ENCODE measurements around the gene GAN. TPM values are rescaled to one million over a fixed set of nuclear protein-coding genes. Genes with fewer than 3 reads are reported as not detected.
A peak's percentile ranks its signal among the peaks of the same experiment; 100 is the strongest.

The GAN gene
- total RNA-seq, 2 experiments from 2014 or later: 13.4 to 13.8 TPM

- ATAC-seq (peak; percentile 61), DNase-seq (peak; percentile 38)
- Mint-ChIP-seq H3K36me3 (ENCODE audit: low read depth) (peaks cover 6% of the 10 kb centered on the region), H3K27me3 (no peaks in the 10 kb centered on the region), H3K4me1 (peaks cover 61% of the 10 kb centered on the region), H3K27ac (peak overlapping the region; percentile 45), H3K9me3 (ENCODE audit: low read depth) (no peaks in the 10 kb centered on the region), H3K4me3 (no peak overlapping the region)
- intact Hi-C loops (cut with DNase I, micrococcal nuclease): loop anchor here (1.0 to 10.0 kb wide), 7 partner anchors 25 to 865 kb away; partner anchors contain the start of genes CENPN (in 1 of the 2), CMC2 (in 1 of the 2) and MPHOSPH6 (in 1 of the 2)
- ChIA-PET CTCF (interaction anchor here (1.1 to 1.5 kb wide), 2 partner anchors 55 to 420 kb away, joined by 3 to 5 read pairs; no protein-coding TSS in a partner anchor), POLR2A (interaction anchor here (0.6 kb wide), 1 partner anchor 26 kb away, joined by 6 read pairs; no protein-coding TSS in a partner anchor)
These were observed 4.6 kb upstream of the GAN start for GRCh38 chr16:81310045-81310644.

GRCh38 chr16:81311762-81312161 lies 3.0 kb upstream of the GAN start:
- DNase-seq: no peak
- intact Hi-C loops (cut with DNase I, micrococcal nuclease): loop anchor here (5.0 to 10.0 kb wide), 6 partner anchors 136 to 863 kb away; partner anchors contain the start of genes CENPN (in 1 of the 2), CMC2 (in 1 of the 2) and MPHOSPH6 (in 1 of the 2)
- Mint-ChIP-seq H3K4me3 (no peak overlapping the region), H3K9me3 (ENCODE audit: low read depth) (no peaks in the 10 kb centered on the region), H3K27ac (no peak overlapping the region), H3K36me3 (ENCODE audit: low read depth) (peaks cover 11% of the 10 kb centered on the region), H3K27me3 (no peaks in the 10 kb centered on the region), H3K4me1 (peaks cover 69% of the 10 kb centered on the region)
- ChIA-PET POLR2A (no interaction called here), CTCF (interaction anchor here (1.0 to 1.2 kb wide), 3 partner anchors 15 to 386 kb away, joined by 3 to 4 read pairs (median 4); no protein-coding TSS in a partner anchor)
- ATAC-seq: no peak

- Mint-ChIP-seq H3K27me3 (no peaks in the 10 kb centered on the region), H3K4me1 (peaks cover 66% of the 10 kb centered on the region), H3K36me3 (ENCODE audit: low read depth) (peaks cover 9% of the 10 kb centered on the region), H3K27ac (peak overlapping the region; percentile 97), H3K4me3 (peak overlapping the region; percentile 99), H3K9me3 (ENCODE audit: low read depth) (no peaks in the 10 kb centered on the region)
- intact Hi-C loops (cut with DNase I, micrococcal nuclease): loop anchor here (1.0 to 10.0 kb wide), 14 partner anchors 21 to 861 kb away; partner anchors contain the start of genes CENPN (in 2 of the 2), CMC2 (in 2 of the 2), CMIP (in 1 of the 2) and GCSH (in 1 of the 2)
- ChIA-PET POLR2A (interaction anchor here (1.0 to 1.3 kb wide), 3 partner anchors 11 to 22 kb away, joined by 3 to 9 read pairs (median 4); no protein-coding TSS in a partner anchor), CTCF (interaction anchor here (0.8 to 2.0 kb wide), 8 partner anchors 10 to 109 kb away, joined by 3 to 6 read pairs (median 4); no protein-coding TSS in a partner anchor)
- no peak for ATAC-seq
- DNase-seq: peak; percentile 17
These were observed 810 bp upstream of the GAN start for GRCh38 chr16:81313701-81314602.

GRCh38 chr16:81315271-81316175 lies 761 bp downstream of the GAN start:
- peak; percentile 22 for ATAC-seq
- ChIA-PET CTCF (interaction anchor here (1.0 to 2.0 kb wide), 3 partner anchors 12 to 50 kb away, joined by 3 to 5 read pairs (median 4); no protein-coding TSS in a partner anchor), POLR2A (interaction anchor here (1.0 to 1.3 kb wide), 2 partner anchors 12 to 20 kb away, joined by 3 to 9 read pairs; no protein-coding TSS in a partner anchor)
- peaks cover 66% of the 10 kb centered on the region for H3K4me1 Mint-ChIP-seq
- H3K9me3 Mint-ChIP-seq (ENCODE audit: low read depth): no peaks in the 10 kb centered on the region
- no peaks in the 10 kb centered on the region for H3K27me3 Mint-ChIP-seq
- H3K27ac Mint-ChIP-seq: peak overlapping the region; percentile 73
- DNase-seq: peak; percentile 71
- H3K4me3 Mint-ChIP-seq: peak overlapping the region; percentile 99
- intact Hi-C loops (cut with DNase I, micrococcal nuclease): loop anchor here (1.0 to 10.0 kb wide), 10 partner anchors 19 to 859 kb away; partner anchors contain the start of genes CENPN (in 2 of the 2), CMC2 (in 2 of the 2), C16orf46 (in 1 of the 2) and GCSH (in 1 of the 2)
- peaks cover 8% of the 10 kb centered on the region for H3K36me3 Mint-ChIP-seq (ENCODE audit: low read depth)

- intact Hi-C loops (cut with DNase I, micrococcal nuclease): loop anchor here (5.0 to 10.0 kb wide), 4 partner anchors 36 to 859 kb away; partner anchors contain the start of genes CENPN (in 1 of the 2), CMC2 (in 1 of the 2) and MPHOSPH6 (in 1 of the 2)
- Mint-ChIP-seq H3K36me3 (ENCODE audit: low read depth) (peaks cover 8% of the 10 kb centered on the region), H3K4me1 (peaks cover 65% of the 10 kb centered on the region), H3K9me3 (ENCODE audit: low read depth) (no peaks in the 10 kb centered on the region), H3K4me3 (peak overlapping the region; percentile 99), H3K27me3 (no peaks in the 10 kb centered on the region), H3K27ac (peak overlapping the region; percentile 67)
- no peak for DNase-seq
- no peak for ATAC-seq
- ChIA-PET CTCF (interaction anchor here (2.0 kb wide), 1 partner anchor 49 kb away, joined by 5 read pairs; no protein-coding TSS in a partner anchor), POLR2A (no interaction called here)
These were observed 1.4 kb downstream of the GAN start for GRCh38 chr16:81316176-81316496.

GRCh38 chr16:81318711-81319110 lies 3.9 kb downstream of the GAN start:
- intact Hi-C loops (cut with DNase I, micrococcal nuclease): loop anchor here (5.0 to 10.0 kb wide), 4 partner anchors 34 to 856 kb away; partner anchors contain the start of genes CENPN (in 1 of the 2), CMC2 (in 1 of the 2) and MPHOSPH6 (in 1 of the 2)
- ChIA-PET CTCF (interaction anchor here (0.8 to 1.2 kb wide), 2 partner anchors 38 to 331 kb away, joined by 3 to 4 read pairs; no protein-coding TSS in a partner anchor), POLR2A (interaction anchor here (0.8 kb wide), 1 partner anchor 8 kb away, joined by 3 read pairs; no protein-coding TSS in a partner anchor)
- H3K4me3 Mint-ChIP-seq: no peak overlapping the region
- no peaks in the 10 kb centered on the region for H3K27me3 Mint-ChIP-seq
- H3K36me3 Mint-ChIP-seq (ENCODE audit: low read depth): peaks cover 11% of the 10 kb centered on the region
- H3K27ac Mint-ChIP-seq: no peak overlapping the region
- no peaks in the 10 kb centered on the region for H3K9me3 Mint-ChIP-seq (ENCODE audit: low read depth)
- DNase-seq (no peak), ATAC-seq (no peak)
- H3K4me1 Mint-ChIP-seq: peaks cover 65% of the 10 kb centered on the region

GRCh38 chr16:81319221-81319912 lies 4.6 kb downstream of the GAN start:
- DNase-seq (no peak), ATAC-seq (no peak)
- Mint-ChIP-seq H3K27ac (no peak overlapping the region), H3K27me3 (no peaks in the 10 kb centered on the region), H3K36me3 (ENCODE audit: low read depth) (peaks cover 13% of the 10 kb centered on the region), H3K4me1 (peaks cover 61% of the 10 kb centered on the region), H3K9me3 (ENCODE audit: low read depth) (no peaks in the 10 kb centered on the region), H3K4me3 (no peak overlapping the region)
- POLR2A ChIA-PET: no interaction called here
- intact Hi-C loops (cut with DNase I, micrococcal nuclease): loop anchor here (5.0 to 10.0 kb wide), 4 partner anchors 33 to 855 kb away; partner anchors contain the start of genes CENPN (in 1 of the 2), CMC2 (in 1 of the 2) and MPHOSPH6 (in 1 of the 2)
- CTCF ChIA-PET: interaction anchor here (0.7 to 2.0 kb wide), 6 partner anchors 39 to 85 kb away, joined by 3 to 8 read pairs (median 4); no protein-coding TSS in a partner anchor

GRCh38 chr16:81321039-81321438 lies 6.3 kb downstream of the GAN start:
- POLR2A ChIA-PET: no interaction called here
- Mint-ChIP-seq H3K9me3 (ENCODE audit: low read depth) (no peaks in the 10 kb centered on the region), H3K4me1 (peaks cover 55% of the 10 kb centered on the region), H3K27ac (no peak overlapping the region), H3K27me3 (no peaks in the 10 kb centered on the region), H3K36me3 (ENCODE audit: low read depth) (peaks cover 15% of the 10 kb centered on the region), H3K4me3 (no peak overlapping the region)
- intact Hi-C loops (cut with DNase I, micrococcal nuclease): no loop called here
- CTCF ChIA-PET: interaction anchor here (2.0 kb wide), 1 partner anchor 43 kb away, joined by 8 read pairs; no protein-coding TSS in a partner anchor
- ATAC-seq (no peak), DNase-seq (no peak)

GRCh38 chr16:81321536-81321935 lies 6.8 kb downstream of the GAN start:
- H3K4me1 Mint-ChIP-seq: peaks cover 51% of the 10 kb centered on the region
- H3K27me3 Mint-ChIP-seq: no peaks in the 10 kb centered on the region
- ChIA-PET CTCF (no interaction called here), POLR2A (no interaction called here)
- intact Hi-C loops (cut with DNase I, micrococcal nuclease): no loop called here
- H3K36me3 Mint-ChIP-seq (ENCODE audit: low read depth): peaks cover 13% of the 10 kb centered on the region
- H3K9me3 Mint-ChIP-seq (ENCODE audit: low read depth): no peaks in the 10 kb centered on the region
- no peak overlapping the region for H3K4me3 Mint-ChIP-seq
- H3K27ac Mint-ChIP-seq: peak overlapping the region; percentile 52
- DNase-seq: no peak
- ATAC-seq: no peak
